ENCODE measurements around the gene ANKRD31.
A peak's percentile ranks its signal among the peaks of the same experiment; 100 is the strongest.
"Not testable (repeated sequence)": the region's sequence is repeated elsewhere in the genome, so short reads cannot be mapped to it uniquely, and the experiment has no call there.

ANKRD31 gene

DNA sequence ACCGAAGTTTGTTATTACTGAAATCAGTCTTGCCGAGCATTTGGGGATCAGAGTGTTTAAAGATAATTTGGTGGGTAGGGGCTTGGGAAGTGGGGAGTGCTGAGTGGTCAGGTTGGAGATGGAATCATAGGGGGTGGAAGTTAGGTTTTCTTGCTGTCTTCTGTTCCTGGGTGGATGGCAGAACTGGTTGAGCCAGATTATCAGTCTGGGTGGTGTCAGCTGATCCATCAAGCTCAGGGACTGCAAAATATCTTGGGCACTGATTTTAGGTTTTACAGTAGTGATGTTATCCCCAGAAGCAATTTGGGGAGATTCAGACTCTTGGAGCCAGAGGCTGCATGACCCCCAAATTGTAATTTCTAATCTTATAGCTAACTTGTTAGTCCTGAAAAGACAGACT lies 5.4 kb upstream of the ANKRD31 start:
- Mint-ChIP-seq H3K27ac (no peak overlapping the region), H3K4me3 (no peak overlapping the region), H3K27me3 (ENCODE audit: low read depth) (no peaks in the 10 kb centered on the region), H3K4me1 (no peaks in the 10 kb centered on the region), H3K9me3 (no peaks in the 10 kb centered on the region), H3K36me3 (ENCODE audit: low read depth) (no peaks in the 10 kb centered on the region)
- TF ChIP-seq, protein P1, sequence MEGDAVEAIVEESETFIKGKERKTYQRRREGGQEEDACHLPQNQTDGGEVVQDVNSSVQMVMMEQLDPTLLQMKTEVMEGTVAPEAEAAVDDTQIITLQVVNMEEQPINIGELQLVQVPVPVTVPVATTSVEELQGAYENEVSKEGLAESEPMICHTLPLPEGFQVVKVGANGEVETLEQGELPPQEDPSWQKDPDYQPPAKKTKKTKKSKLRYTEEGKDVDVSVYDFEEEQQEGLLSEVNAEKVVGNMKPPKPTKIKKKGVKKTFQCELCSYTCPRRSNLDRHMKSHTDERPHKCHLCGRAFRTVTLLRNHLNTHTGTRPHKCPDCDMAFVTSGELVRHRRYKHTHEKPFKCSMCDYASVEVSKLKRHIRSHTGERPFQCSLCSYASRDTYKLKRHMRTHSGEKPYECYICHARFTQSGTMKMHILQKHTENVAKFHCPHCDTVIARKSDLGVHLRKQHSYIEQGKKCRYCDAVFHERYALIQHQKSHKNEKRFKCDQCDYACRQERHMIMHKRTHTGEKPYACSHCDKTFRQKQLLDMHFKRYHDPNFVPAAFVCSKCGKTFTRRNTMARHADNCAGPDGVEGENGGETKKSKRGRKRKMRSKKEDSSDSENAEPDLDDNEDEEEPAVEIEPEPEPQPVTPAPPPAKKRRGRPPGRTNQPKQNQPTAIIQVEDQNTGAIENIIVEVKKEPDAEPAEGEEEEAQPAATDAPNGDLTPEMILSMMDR (IDR thresholded peaks at IDR 0.05; ENCODE audit: unreplicated experiment in 3 of 3) = no peak

DNA sequence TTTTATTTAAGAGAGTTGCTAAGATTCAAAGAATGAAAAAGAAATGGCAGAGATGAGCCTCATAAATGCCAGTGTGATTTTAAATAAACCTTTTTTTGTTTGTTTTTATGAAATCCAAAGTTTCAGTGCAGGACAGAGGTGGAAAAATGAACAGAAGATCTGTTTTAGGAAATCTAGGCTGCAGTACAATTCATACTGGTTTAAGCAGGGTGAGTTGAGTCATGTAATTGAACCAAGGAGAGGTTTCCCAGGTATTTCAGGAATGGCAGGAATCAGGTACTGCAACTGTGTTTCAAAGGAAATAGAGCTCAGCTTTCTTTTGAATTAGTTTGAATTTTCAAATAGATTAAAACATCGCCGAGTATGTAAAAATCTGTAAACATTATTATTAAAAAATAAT lies 3.0 kb upstream of the ANKRD31 start:
- TF ChIP-seq, protein P1 (IDR thresholded peaks at IDR 0.05; ENCODE audit: unreplicated experiment in 3 of 3) = no peak
- H3K4me1 Mint-ChIP-seq = peaks cover 4% of the 10 kb centered on the region
- no peaks in the 10 kb centered on the region for H3K9me3 Mint-ChIP-seq
- no peaks in the 10 kb centered on the region for H3K36me3 Mint-ChIP-seq (ENCODE audit: low read depth)
- no peaks in the 10 kb centered on the region for H3K27me3 Mint-ChIP-seq (ENCODE audit: low read depth)
- peak overlapping the region in 1 of 3 experiments; percentile 56 for H3K27ac Mint-ChIP-seq
- H3K4me3 Mint-ChIP-seq = peak overlapping the region in 1 of 3 experiments; percentile 4

DNA sequence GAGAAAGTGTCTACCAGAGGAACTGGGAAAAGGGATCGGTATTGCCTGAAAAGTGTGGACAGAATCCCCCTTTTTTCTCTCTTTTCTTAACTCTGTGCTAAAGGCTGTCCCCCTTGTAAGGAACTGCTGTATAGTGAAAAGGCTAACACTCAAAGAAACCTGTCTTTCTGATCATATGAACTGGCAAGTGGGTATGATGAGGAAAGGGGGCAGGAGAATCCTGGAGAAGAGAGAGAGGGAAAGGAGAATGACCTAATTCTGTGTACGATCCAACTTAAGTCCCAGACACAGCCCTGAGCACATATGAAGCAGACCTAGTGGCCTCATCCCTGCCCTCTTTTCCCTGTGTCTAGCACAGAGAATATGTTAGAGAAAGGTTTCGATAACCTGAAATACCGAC lies 967 bp downstream of the ANKRD31 start:
- Mint-ChIP-seq H3K36me3 (ENCODE audit: low read depth) (no peaks in the 10 kb centered on the region), H3K4me3 (peak overlapping the region; percentile 85 to 92 (median 86))
- TF ChIP-seq, protein P1 (IDR thresholded peaks at IDR 0.05; ENCODE audit: unreplicated experiment in 3 of 3) = no peak

DNA sequence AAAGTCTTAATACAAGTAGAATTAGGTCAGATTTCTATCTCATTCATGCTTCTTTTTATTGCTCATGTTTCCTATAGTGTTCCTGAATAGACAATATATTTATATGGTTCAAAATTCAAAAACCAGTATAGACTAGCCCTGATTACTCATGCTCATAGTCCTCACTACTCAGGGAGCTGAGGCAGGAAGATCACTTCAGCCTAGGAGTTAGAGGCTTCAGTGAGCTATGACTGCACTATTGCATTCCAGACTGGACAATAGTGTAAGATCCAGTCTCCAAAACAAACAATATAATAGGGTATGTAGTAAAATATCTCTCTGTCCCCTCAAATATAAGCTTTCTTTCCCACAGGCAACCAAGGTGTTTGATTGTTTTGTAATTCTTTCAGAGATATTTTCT lies 2.4 kb downstream of the ANKRD31 start:
- Mint-ChIP-seq H3K4me1 (peaks cover 4% of the 10 kb centered on the region), H3K36me3 (ENCODE audit: low read depth) (no peaks in the 10 kb centered on the region), H3K9me3 (no peaks in the 10 kb centered on the region), H3K4me3 (peak overlapping the region in 1 of 3 experiments; percentile 2), H3K27me3 (ENCODE audit: low read depth) (no peaks in the 10 kb centered on the region), H3K27ac (no peak overlapping the region)
- TF ChIP-seq, protein P1 (IDR thresholded peaks at IDR 0.05; ENCODE audit: unreplicated experiment in 3 of 3) = no peak

More for the DNA sequence above, 967 bp downstream of the ANKRD31 start:
- peak overlapping the region in 2 of 3 experiments; percentile 79 to 89 for H3K27ac Mint-ChIP-seq
- no peaks in the 10 kb centered on the region for H3K9me3 Mint-ChIP-seq
- H3K27me3 Mint-ChIP-seq (ENCODE audit: low read depth) = no peaks in the 10 kb centered on the region
- H3K4me1 Mint-ChIP-seq = peaks cover 4% of the 10 kb centered on the region

DNA sequence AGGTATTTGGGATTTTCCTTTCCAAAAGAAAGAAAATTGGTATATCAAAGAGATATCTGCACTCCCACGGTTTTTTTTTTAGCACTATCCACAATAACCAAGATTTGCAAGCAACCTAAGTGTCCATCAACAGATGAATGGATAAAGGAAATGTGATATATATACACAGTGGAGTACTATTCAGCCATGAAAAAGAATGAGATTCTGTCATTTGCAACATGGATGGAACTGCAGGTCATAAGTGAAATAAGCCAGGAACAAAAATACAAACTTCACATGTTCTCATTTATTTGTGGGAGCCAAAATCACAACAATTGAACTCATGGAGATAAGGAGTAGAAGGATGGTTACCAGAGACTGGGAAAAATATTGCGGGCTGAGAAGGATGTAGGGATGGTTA lies 9.8 kb downstream of the ANKRD31 start:
- H3K9me3 Mint-ChIP-seq = no peaks in the 10 kb centered on the region
- H3K36me3 Mint-ChIP-seq (ENCODE audit: low read depth) = no peaks in the 10 kb centered on the region
- TF ChIP-seq, protein P1 (IDR thresholded peaks at IDR 0.05; ENCODE audit: unreplicated experiment in 3 of 3) = no peak
- H3K27me3 Mint-ChIP-seq (ENCODE audit: low read depth) = no peaks in the 10 kb centered on the region
- no peak overlapping the region for H3K4me3 Mint-ChIP-seq
- no peak overlapping the region for H3K27ac Mint-ChIP-seq
- no peaks in the 10 kb centered on the region for H3K4me1 Mint-ChIP-seq

DNA sequence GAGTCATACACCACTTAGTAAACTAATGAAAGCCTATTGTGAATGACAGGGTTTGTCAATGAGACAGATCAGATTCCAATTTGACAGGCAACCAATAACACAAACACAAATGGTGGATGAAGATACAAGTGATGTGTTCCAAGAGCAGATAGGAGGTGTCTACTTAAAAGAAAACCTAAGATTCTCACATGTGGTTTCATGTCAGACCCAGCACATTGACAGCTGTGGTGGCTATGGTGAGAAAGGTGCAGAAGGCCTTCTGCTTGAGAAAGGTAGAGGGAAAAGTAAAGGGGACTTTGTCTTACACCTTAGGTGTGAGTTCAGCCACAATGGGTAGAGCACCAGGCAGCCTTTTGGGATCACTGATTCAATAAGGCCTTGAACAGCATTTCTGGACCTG lies 11.2 kb downstream of the ANKRD31 start:
- peaks cover 2% of the 10 kb centered on the region for H3K9me3 Mint-ChIP-seq

DNA sequence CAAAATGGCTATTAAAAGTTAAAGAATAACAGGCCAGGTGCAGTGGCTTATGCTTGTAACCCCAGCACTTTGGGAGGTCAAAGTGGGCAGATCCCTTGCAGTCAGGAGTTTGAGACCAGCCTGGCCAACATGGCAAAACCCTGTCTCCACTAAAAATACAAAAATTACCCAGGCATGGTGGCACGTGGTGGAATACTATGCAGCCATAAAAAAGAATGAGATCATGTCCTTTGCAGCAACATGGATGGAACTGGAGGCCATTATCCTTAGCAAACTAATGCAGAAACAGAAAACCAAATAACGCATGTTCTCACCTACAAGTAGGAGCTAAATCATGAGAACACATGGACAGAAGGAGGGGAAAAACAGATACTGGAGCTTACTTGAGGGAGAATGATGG lies 15.9 kb downstream of the ANKRD31 start:
- H3K27me3 Mint-ChIP-seq (ENCODE audit: low read depth); H3K4me3 Mint-ChIP-seq; H3K4me1 Mint-ChIP-seq; H3K27ac Mint-ChIP-seq; H3K36me3 Mint-ChIP-seq (ENCODE audit: low read depth): not testable (repeated sequence)
- H3K9me3 Mint-ChIP-seq = peaks cover 13% of the 10 kb centered on the region

More for the DNA sequence above, 11.2 kb downstream of the ANKRD31 start:
- Mint-ChIP-seq H3K36me3 (ENCODE audit: low read depth) (no peaks in the 10 kb centered on the region), H3K27me3 (ENCODE audit: low read depth) (no peaks in the 10 kb centered on the region), H3K4me3 (no peak overlapping the region), H3K27ac (no peak overlapping the region), H3K4me1 (no peaks in the 10 kb centered on the region)
- TF ChIP-seq, protein P1 (IDR thresholded peaks at IDR 0.05; ENCODE audit: unreplicated experiment in 3 of 3) = no peak

Measured in nephron (organoid).